Measurements from ENCODE around the gene CYP19A1. TPM values are rescaled to one million over a fixed set of nuclear protein-coding genes. Genes with fewer than 3 reads are reported as not detected.

Gene CYP19A1
- total RNA-seq, 6 experiments from 2014 or later = 0.57 TPM; not detected in 5

GRCh38 chr15:51180534-51180933 is 157.9 kb downstream of the CYP19A1 start:
- no peak for TF ChIP-seq CTCF (IDR thresholded peaks at IDR 0.05)
- Mint-ChIP-seq H3K36me3 (ENCODE audit: low read depth) (no peaks in the 10 kb centered on the region), H3K27ac (no peak overlapping the region), H3K9me3 (no peaks in the 10 kb centered on the region), H3K4me3 (no peak overlapping the region), H3K27me3 (ENCODE audit: insufficient read depth) (peaks cover 48% of the 10 kb centered on the region), H3K4me1 (ENCODE audit: low read depth) (no peaks in the 10 kb centered on the region)
- no peak for DNase-seq

- no peak for DNase-seq
- Mint-ChIP-seq H3K27me3 (ENCODE audit: insufficient read depth) (peaks cover 46% of the 10 kb centered on the region), H3K9me3 (no peaks in the 10 kb centered on the region)
These were observed 158.4 kb downstream of the CYP19A1 start for GRCh38 chr15:51180011-51180410.

GRCh38 chr15:51172193-51172592 is 166.2 kb downstream of the CYP19A1 start:
- peak; percentile 13 for DNase-seq
- Mint-ChIP-seq H3K4me3 (peak overlapping the region; percentile 44), H3K36me3 (ENCODE audit: low read depth) (no peaks in the 10 kb centered on the region), H3K4me1 (ENCODE audit: low read depth) (peaks cover 18% of the 10 kb centered on the region), H3K27ac (peak overlapping the region; percentile 9; the same call in 1 of the 2 replicates), H3K9me3 (no peaks in the 10 kb centered on the region), H3K27me3 (ENCODE audit: insufficient read depth) (no peaks in the 10 kb centered on the region; the same call in 1 of the 2 replicates)
- no peak for TF ChIP-seq CTCF (IDR thresholded peaks at IDR 0.05)

More at GRCh38 chr15:51180011-51180410, 158.4 kb downstream of the CYP19A1 start:
- H3K4me3 Mint-ChIP-seq = no peak overlapping the region
- no peaks in the 10 kb centered on the region for H3K4me1 Mint-ChIP-seq (ENCODE audit: low read depth)
- H3K36me3 Mint-ChIP-seq (ENCODE audit: low read depth) = no peaks in the 10 kb centered on the region
- H3K27ac Mint-ChIP-seq = no peak overlapping the region
- no peak for TF ChIP-seq CTCF (IDR thresholded peaks at IDR 0.05)

GRCh38 chr15:51171634-51171932 is 166.8 kb downstream of the CYP19A1 start:
- H3K27me3 Mint-ChIP-seq (ENCODE audit: insufficient read depth) = no peaks in the 10 kb centered on the region; the same call in 1 of the 2 replicates
- H3K9me3 Mint-ChIP-seq = no peaks in the 10 kb centered on the region
- no peak overlapping the region for H3K27ac Mint-ChIP-seq
- H3K4me1 Mint-ChIP-seq (ENCODE audit: low read depth) = peaks cover 18% of the 10 kb centered on the region
- TF ChIP-seq CTCF (IDR thresholded peaks at IDR 0.05) = no peak
- no peak overlapping the region for H3K4me3 Mint-ChIP-seq
- H3K36me3 Mint-ChIP-seq (ENCODE audit: low read depth) = no peaks in the 10 kb centered on the region
- no peak for DNase-seq

GRCh38 chr15:51170882-51171633 is 167.3 kb downstream of the CYP19A1 start:
- no peak overlapping the region for H3K27ac Mint-ChIP-seq
- H3K4me1 Mint-ChIP-seq (ENCODE audit: low read depth) = peaks cover 18% of the 10 kb centered on the region
- H3K27me3 Mint-ChIP-seq (ENCODE audit: insufficient read depth) = no peaks in the 10 kb centered on the region; the same call in 1 of the 2 replicates
- H3K9me3 Mint-ChIP-seq = no peaks in the 10 kb centered on the region
- no peak for TF ChIP-seq CTCF (IDR thresholded peaks at IDR 0.05)
- no peak for DNase-seq
- H3K4me3 Mint-ChIP-seq = no peak overlapping the region
- no peaks in the 10 kb centered on the region for H3K36me3 Mint-ChIP-seq (ENCODE audit: low read depth)
